NCI-H345 treated with DMSO at 0.1 percent for 48 hours (cell line): ENCODE measurements around the gene PHACTR1.
"Not testable (repeated sequence)": the region's sequence is repeated elsewhere in the genome, so short reads cannot be mapped to it uniquely, and the experiment has no call there.

ENCODE experiments used
- DNase-seq: peaks from one replicate; lab custom pipeline; 2025; ENCODE audit not compliant: unreplicated experiment; lab: John Stamatoyannopoulos, UW

The PHACTR1 gene

GRCh38 chr6:13097454-13097853 is 380.9 kb downstream of the PHACTR1 start:
- DNase-seq: no peak

DNA sequence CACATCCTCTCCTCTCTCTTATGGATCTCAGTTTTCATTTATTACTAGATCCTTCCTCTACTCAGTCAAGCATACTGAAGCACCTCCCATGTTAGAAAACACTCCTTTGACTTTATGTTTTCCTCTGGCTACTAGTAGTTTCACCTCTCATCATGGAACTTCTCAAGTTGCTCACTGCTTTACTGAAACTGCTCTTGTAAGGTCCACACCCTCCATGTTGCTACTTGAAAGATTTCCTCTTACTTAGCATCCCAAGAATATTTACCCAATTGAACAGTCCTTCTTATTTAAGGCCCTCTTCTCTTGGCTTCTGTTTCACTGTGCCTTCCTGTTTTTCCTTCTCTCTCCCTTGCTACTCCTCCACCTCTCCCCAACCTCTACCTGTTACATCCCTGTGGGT is 381.4 kb downstream of the PHACTR1 start:
- no peak for DNase-seq

DNA sequence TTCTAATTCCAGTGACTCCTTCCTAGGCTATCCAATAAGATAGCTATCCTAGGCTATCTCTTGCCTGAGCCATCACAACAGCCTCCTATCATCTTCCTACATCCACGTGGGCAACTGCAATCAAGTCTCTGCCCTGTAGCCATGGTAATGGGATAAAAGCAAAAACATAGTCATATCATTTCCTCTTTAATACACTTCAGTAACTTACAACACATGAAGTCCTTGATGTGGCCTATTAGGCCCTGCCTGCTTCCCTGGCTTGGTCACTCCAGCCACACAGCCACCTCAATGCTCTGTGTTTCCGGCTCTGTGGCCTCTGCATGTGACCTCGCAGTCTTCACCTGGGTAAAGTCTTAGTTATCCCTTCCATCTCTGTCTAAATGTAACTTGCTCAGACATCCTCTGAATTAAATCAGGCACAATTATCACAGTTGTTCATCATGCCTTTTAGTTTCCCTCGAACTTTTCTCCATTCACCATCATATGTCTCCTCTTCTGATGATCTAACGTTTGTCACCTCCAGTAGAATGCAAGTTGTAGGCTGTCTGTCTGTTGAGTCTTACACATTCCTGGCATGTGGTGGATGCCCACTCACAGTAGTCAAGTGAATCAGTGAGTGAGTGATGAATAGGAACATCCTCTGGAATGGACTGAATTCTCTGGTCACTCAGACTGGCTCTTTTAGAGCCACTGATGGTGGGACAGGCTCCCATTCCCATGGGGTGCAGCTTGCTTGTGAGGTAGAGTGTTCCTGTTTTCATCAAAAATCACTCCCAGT is 382.4 kb downstream of the PHACTR1 start:
- DNase-seq: no peak

- DNase-seq: no peak
These were observed 383.2 kb downstream of the PHACTR1 start for GRCh38 chr6:13099771-13100170.

- DNase-seq: no peak
These were observed 384.8 kb downstream of the PHACTR1 start for GRCh38 chr6:13101409-13101808.

- no peak for DNase-seq
These were observed 385.4 kb downstream of the PHACTR1 start for GRCh38 chr6:13101985-13102384.

GRCh38 chr6:13103169-13103568 is 386.6 kb downstream of the PHACTR1 start:
- no peak for DNase-seq

DNA sequence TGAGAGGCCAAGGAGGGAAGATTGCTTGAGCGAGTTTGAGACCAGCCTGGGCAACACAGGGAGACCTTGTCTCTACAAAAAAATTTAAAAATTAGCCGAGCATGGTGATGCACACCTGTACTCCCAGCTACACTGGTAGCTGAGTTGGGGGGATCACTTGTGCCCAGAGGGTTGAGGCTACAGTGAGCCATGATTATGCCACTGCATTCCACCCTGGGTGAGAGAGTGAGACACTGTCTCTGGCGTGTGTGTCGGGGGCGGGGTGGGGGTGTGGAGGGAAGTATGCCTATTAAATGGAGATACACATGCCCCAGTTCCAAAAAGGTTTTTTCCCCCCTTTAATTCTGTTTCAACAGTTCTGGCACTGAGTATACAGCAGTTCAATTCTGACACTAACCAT is 388.6 kb downstream of the PHACTR1 start:
- DNase-seq: no peak

- no peak for DNase-seq
These were observed 396.4 kb downstream of the PHACTR1 start for GRCh38 chr6:13112921-13113320.

GRCh38 chr6:13113376-13113775 is 396.8 kb downstream of the PHACTR1 start:
- DNase-seq: no peak

GRCh38 chr6:13113981-13114593 is 397.5 kb downstream of the PHACTR1 start:
- no peak for DNase-seq

DNA sequence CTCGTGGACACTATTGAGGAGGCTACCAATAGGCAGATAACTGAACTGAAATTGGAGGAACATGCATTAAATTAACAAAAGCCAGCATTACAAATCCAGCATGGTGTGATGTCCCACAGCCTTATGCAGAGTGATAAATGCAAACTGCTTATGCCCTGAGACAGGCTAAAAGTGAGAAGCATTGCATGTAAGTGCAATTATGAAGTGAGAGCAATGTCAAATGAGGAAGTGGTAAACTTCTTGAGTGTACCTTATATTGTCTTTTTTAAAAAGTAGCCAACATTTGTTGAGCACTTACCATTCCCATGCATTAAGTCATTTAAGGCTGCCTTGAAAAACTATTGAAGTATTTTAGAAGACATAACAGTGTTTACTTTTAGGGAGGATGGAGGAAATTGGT is 399.6 kb downstream of the PHACTR1 start:
- no peak for DNase-seq

GRCh38 chr6:13117570-13117969 is 401.0 kb downstream of the PHACTR1 start:
- no peak for DNase-seq

DNA sequence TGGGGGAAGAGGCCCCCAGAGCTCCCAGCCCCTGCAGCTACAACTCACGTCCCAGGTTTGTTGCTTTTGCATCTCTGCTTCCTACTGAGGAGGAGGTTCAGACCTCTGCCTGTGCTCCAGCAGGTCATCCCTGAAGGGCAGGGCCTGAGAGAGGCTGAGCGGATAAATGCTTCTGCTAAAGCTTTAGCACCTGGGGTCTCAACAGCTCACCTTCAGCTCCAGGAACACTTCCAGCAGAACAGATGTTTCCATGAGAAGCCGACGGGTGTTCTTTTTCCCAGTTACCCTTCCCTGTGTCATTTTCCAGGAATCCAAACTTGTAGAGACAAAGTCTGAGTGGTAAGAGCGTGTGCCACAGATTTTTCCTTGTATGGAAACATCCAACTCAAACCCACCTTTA is 403.0 kb downstream of the PHACTR1 start:
- no peak for DNase-seq

DNA sequence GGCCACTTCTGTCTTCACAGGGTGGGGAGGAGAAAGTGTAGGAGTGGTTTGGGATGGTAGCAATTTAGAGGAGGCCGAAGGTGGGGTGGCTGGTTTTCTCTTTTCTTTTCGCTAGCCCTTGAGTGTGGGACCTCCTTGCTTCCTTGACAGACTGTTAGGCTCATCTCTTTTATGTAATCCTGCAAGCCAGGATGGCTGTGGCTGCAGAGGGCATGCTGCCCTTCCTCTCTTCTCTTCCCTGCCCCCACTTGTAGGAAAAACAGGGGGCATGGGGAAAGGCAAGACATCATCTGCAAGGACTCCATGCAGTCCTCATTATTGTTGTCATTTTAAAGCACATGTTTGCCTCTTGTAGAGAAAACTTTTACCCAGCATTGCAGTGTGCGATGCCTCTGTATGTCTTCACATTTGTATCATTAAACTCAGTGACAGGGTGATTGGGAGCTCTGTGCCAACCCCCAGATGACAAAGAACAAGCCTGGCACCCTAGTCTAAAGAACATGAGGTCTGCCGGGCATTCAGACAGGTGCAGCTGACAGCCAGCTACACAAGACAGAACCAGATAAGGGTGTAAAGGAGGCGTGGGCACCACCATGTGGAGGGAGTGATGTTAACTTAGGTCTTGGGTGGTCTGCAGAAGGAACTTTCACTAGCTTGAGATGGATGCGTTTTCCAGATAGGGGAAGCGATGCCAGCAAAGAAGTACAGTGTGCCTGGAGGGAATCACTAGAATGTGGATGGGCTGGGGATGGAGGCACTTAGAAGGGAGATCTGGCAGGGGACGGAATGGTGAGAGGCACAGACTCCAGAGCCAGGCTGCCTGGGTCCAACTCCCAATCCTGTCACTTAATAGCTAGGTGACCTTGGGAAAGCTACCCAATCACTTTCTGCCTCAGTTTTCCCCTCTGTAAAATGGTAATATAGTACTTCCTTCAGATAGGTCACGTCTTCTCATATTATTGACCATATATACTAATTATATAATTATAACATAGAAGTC is 404.2 kb downstream of the PHACTR1 start:
- DNase-seq: no peak

- DNase-seq: no peak
These were observed 407.6 kb downstream of the PHACTR1 start for GRCh38 chr6:13124131-13124530.

DNA sequence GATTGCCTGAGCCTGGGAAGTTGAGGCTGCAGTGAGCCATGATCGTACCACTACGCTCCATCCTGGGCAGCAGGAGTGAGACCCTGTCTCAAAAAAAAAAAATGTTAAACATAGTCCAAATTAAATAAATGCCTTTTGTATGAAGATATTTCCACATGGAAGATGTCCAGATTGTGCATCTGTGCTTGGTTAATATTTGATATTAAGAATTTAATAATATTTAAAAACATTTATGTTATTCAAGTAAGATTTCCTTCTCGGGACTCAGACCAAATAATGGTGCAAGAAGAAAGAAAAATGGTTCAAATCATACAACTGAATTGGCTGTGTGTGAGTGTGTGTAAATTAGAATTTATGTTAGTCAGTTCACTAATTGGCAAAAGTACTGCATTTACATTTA is 409.3 kb downstream of the PHACTR1 start:
- no peak for DNase-seq

- no peak for DNase-seq
These were observed 415.5 kb downstream of the PHACTR1 start for GRCh38 chr6:13131935-13132661.

GRCh38 chr6:13133894-13134293 is 417.3 kb downstream of the PHACTR1 start:
- not testable (repeated sequence) for DNase-seq

DNA sequence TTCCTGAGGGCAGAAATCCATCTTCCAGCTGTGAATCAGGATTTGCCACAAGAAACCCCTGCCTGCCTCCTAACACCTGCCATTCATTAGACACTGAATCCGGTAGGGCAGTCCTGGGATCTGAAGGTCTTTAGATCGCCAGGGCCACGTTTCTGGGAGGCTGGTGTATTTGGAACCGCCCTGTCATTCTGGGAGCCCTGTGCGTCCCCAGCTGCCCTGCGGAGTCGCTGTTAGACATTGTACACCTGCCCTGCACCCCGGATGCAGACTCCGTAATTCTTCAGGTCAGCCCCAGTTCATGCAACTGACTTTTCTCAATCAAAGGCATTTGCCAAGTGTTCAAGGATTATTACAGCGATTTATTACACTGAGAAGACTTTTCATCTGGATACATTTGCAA is 418.6 kb downstream of the PHACTR1 start:
- no peak for DNase-seq

- DNase-seq: no peak
These were observed 422.6 kb downstream of the PHACTR1 start for GRCh38 chr6:13139119-13139518.
